Measurements from ENCODE around the gene ZNF22. TPM values are rescaled to one million over a fixed set of nuclear protein-coding genes. Genes with fewer than 3 reads are reported as not detected.

ZNF22 gene
- polyA plus RNA-seq, 12 donors, result 41.8 to 66.3 (median 56.0) TPM; not detected in 1

GRCh38 chr10:44975431-44976331 lies 25.0 kb upstream of the ZNF22 start:
- no peak for DNase-seq

- DNase-seq, result no peak
Observed at GRCh38 chr10:44976352-44977198, 24.1 kb upstream of the ZNF22 start.

GRCh38 chr10:44977287-44978212 lies 23.2 kb upstream of the ZNF22 start:
- DNase-seq, result no peak

GRCh38 chr10:44978213-44978569 lies 22.5 kb upstream of the ZNF22 start:
- no peak for DNase-seq

GRCh38 chr10:44978570-44979280 lies 22.0 kb upstream of the ZNF22 start, which contains the start of gene DEPP1:
DEPP1 (minus strand) TSS chr10:44978809; CDS start chr10:44978030, 779 bp downstream.
- DNase-seq, result peak; percentile 85

GRCh38 chr10:44979281-44980191 lies 21.2 kb upstream of the ZNF22 start:
- DNase-seq, result no peak

GRCh38 chr10:44980309-44981171 lies 20.2 kb upstream of the ZNF22 start:
- no peak for DNase-seq

- DNase-seq, result no peak
Observed at GRCh38 chr10:44981172-44982113, 19.3 kb upstream of the ZNF22 start.

- no peak for DNase-seq
Observed at GRCh38 chr10:44982114-44982460, 18.6 kb upstream of the ZNF22 start.

- DNase-seq, result no peak
Observed at GRCh38 chr10:44982496-44982895, 18.2 kb upstream of the ZNF22 start.

- DNase-seq, result no peak
Observed at GRCh38 chr10:44983066-44983894, 17.4 kb upstream of the ZNF22 start.

GRCh38 chr10:44983895-44984278 lies 16.8 kb upstream of the ZNF22 start:
- DNase-seq, result no peak

GRCh38 chr10:44984671-44985101 lies 16.0 kb upstream of the ZNF22 start:
- no peak for DNase-seq

GRCh38 chr10:44985175-44985681 lies 15.5 kb upstream of the ZNF22 start:
- no peak for DNase-seq

- no peak for DNase-seq
Observed at GRCh38 chr10:44986179-44986578, 14.5 kb upstream of the ZNF22 start.

GRCh38 chr10:44986670-44987069 lies 14.1 kb upstream of the ZNF22 start:
- DNase-seq, result peak; percentile 43
